22Rv1 (cell line): ENCODE measurements around the gene B3GAT3.

Experiments
- ZFX ChIP-seq: fragments of 450-650 bp; IDR thresholded peaks from 2 replicates; pipeline ENCODE4 v1.6.1; 2017; ENCODE audit warnings: antibody characterized with exemption, borderline replicate concordance
- TF ChIP-seq, protein P1 (sequence below): fragments of 450-650 bp; IDR thresholded peaks from 2 replicates; pipeline ENCODE4 v1.5.1; 2017; ENCODE audit warnings: mild to moderate bottlenecking

DNA sequence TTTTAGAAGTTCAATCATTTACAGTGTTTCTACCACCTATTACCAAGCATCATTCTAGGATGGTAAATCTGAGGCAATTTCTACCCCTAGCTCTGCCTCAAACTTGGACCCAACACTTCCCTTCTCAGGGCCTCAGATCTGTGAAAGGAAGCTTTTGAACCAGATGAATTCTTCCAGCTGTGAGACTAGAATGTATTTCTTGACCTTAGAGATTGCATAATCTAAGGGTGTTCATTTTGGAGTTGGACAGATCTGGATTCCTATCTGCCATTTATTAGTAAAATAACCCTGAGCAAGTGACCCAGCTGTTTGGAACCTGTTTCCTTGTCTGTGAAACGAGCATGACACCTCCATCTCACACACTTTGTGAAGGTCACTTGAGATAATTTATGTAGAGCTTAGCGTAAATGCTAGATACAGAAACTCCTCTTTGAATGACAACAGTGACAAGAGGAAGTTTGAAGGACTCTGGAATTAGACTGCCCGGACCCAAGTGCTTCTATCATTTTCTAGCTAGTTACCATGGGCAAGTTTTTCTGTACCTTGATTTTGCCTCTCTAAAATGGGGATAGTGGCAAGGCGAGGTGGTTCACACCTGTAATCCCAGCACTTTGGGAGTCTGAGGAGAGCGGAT lies 35.1 kb upstream of the B3GAT3 start:
- TF ChIP-seq, protein P1, sequence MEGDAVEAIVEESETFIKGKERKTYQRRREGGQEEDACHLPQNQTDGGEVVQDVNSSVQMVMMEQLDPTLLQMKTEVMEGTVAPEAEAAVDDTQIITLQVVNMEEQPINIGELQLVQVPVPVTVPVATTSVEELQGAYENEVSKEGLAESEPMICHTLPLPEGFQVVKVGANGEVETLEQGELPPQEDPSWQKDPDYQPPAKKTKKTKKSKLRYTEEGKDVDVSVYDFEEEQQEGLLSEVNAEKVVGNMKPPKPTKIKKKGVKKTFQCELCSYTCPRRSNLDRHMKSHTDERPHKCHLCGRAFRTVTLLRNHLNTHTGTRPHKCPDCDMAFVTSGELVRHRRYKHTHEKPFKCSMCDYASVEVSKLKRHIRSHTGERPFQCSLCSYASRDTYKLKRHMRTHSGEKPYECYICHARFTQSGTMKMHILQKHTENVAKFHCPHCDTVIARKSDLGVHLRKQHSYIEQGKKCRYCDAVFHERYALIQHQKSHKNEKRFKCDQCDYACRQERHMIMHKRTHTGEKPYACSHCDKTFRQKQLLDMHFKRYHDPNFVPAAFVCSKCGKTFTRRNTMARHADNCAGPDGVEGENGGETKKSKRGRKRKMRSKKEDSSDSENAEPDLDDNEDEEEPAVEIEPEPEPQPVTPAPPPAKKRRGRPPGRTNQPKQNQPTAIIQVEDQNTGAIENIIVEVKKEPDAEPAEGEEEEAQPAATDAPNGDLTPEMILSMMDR: no peak
- TF ChIP-seq ZFX: no peak
